ENCODE results near the gene MNAT1.

- TF ChIP-seq CTCF (IDR thresholded peaks at IDR 0.05), result no peak
- TF ChIP-seq POLR2A (IDR thresholded peaks at IDR 0.05), result no peak
Observed at GRCh38 chr14:60933920-60934655, 199.5 kb downstream of the MNAT1 start.

Measured in tibial nerve (tissue), 3 donors.